Stimulated activated CD8-positive, alpha-beta memory T cell treated with anti-CD3 and anti-CD28 coated beads, Interleukin-4, amount 100 ng/mL, for 4 hours (primary cell): ENCODE measurements around the gene SIRT7.

Source experiments
- DNase-seq, 2 donors: peaks; one replicate each; pipeline ENCODE4 v3.0.0-alpha.2; 2020; ENCODE audit warnings: low read depth in 2 of 2, low spot score in 1 of 2

The SIRT7 gene

DNA sequence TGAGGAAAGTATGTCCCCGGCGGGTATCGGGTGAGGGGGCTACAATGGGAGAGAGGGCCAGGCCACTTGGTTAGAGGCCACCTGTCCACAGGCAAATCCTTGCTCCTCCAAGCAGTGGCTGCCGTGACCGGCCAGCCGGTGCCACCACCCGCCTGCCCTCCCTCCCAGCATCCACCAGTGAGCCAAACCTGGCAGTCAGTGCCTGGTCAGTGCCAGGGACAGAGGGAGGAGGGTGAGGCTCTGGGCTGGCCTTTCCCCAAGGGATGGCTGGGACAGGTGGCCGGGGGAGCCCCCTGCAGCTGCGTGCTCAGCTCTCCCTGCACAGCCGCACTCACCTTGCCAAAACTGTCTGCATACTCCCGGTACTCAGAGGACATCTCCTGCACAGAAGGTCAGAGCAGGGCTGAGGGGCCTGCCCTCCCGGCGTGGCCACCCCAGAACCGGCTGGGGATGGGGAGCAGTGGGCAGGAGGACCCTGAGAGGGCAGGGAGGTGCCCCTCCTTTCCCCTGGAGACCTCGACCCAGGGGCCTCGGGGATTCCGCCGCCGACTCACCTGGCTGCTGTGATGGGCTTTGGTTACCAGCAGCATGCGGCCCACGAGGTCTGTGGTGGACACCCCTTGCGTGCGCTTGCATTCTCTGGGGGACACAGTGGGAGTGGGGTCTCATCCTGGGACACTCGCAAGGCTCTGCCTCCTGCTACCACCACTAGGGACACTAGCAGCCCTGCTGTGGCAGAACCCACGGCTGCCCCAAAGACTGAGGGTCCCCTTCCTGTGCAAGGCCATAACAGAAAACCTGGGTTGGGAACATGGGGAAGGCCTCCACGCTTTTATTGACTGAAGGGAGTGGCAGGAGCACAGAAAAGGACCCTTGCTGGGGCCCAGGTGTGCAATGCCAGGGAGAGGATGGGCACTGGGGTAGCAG, 10.5 kb downstream of the SIRT7 start:
- DNase-seq, result no peak

DNA sequence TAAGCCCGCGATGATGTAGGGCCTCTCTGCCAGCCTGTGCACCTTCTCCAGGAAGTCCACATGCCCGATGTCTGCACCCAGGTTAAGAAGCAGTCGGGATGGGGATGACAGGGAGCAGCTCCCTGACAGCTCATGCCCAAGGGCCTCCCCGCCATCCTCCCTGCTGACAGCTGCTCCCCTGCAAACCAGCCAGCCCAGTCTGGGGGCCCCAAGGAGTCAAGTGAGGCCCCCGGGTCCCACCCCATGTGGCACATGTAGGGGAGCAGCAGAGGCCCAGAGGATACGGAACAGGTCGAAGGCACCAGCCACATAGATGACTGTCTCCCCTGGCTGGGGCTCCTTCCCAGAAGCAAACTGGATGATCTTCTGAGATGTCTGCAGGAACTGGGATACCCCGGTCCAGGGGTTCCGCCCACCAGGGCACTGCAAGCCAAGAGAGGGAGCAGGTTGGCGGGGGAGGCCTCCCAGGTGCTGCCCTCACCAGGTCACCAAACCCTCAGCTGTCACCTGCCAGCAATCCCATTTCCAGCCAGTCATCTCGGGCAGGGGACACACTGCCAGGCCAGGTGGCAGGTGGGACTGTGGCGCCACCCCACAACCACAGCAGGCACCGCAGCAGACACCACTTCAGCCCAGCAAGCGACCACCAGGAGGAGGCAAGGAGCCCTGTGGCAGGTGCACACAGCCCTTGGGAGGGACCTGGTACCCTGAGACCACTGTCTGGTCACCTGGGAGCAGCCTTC, 11.3 kb downstream of the SIRT7 start:
- DNase-seq, result no peak

DNA sequence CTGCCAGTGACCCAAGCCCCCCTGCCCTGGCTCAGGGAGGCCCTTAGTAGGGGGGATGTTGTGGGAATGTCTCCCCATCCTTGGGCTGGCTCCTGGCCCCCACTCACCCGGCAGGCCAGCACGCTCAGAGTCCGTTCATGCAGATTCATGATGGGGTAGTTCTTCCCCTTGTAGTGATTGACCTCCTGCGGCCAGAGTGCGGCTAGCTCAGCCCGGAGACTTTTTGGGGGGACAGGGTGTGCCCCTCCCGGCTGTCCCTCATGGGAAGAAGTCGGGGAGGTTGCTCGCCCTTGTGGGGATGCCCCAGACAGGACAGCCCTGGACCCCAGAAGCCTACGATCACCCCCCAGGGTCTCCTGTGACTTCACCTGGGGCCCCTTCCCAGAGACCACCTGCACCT, 12.0 kb downstream of the SIRT7 start:
- DNase-seq, result no peak

DNA sequence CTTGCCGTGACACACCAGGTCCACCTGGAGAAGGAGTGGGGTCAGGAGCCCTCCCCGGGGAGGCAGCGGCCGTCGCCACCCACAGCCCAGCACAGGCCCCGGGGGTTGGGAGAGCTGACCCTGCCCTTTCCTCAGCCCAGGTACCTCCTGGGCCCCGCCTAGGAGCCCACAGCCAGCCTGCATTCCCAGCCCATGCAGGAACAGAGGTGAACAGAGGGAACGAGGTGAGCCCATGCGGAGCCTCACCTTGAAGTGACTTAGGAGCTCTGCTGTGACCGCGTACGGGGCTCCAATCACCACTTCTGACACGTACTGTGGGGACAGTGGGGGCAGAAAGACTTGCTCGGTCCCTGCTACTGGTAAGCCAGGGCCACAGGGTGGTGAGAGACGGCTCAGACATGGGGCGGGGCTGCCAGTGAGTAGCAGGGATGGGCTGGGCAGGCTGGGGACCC, 12.5 kb downstream of the SIRT7 start:
- no peak for DNase-seq

GRCh38 chr17:81904600-81905423, 13.2 kb downstream of the SIRT7 start:
- DNase-seq, result no peak

DNA sequence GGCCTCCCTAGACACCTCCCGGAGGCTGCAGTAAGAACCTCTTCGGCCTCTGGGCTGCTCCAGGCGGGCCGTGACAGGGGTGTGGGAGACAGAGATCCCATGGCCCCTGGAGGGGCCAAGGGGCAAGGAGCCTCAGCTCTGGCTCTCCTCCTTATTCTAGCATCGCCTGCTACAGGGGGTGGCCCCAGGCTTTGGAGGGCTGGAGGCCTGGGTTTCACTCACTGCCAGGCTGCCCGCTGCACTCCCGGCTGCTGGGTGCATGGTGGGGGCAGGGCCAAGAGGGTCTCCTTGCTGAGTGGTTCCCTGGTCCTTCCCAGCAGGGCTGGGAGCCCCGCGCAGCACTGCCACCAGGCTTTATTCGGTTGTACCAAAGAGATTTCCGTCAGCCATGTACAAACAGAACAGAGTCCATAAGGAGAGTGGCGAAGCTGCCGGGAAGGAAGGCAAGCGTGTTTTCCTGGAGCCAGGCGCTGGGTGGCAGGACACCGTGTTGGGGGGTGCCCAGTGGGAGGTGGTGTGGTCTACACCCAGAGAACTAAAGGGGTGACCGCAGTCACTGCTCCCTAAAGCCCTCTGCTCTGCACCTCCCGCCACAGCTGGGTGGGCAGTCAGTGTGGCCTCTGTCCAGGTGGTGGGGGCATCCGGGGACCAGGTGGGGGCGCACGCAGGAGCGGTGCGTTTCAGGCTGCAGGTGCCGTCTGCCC, 13.9 kb downstream of the SIRT7 start:
- no peak for DNase-seq

GRCh38 chr17:81903415-81903831, 14.6 kb downstream of the SIRT7 start:
- DNase-seq, result no peak

GRCh38 chr17:81902653-81903414, 15.1 kb downstream of the SIRT7 start:
- no peak for DNase-seq

DNA sequence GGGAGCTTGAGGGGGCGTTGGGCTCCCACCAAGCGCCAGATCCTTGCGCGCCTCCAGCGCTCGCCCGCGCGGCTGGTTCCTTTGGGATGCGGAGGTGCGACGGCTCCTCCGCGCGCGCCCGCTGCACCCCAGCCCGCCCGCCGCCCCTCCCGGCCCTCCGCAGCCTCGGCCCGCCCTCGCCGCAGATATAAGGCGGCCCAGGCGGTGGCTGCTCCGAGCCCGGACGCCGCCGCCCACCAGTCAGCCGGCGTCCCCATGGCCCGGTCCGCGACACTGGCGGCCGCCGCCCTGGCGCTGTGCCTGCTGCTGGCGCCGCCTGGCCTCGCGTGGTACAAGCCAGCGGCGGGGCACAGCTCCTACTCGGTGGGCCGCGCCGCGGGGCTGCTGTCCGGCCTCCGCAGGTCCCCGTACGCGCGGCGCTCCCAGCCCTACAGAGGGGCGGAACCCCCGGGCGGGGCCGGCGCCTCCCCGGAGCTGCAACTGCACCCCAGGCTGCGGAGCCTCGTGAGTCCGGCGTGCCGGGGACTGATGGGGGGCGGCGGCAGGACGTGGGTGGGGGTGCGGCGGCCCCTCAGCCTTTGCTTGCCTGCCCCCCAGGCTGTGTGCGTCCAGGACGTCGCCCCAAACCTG, 15.8 kb downstream of the SIRT7 start, which contains the start of gene NPB:
Gene NPB, plus strand, starts transcription at position 216 of the 630 bp plus-strand sequence. Its CDS starts 40 bp downstream, at position 256.
- no peak for DNase-seq

GRCh38 chr17:81901167-81902022, 16.6 kb downstream of the SIRT7 start:
- no peak for DNase-seq

- DNase-seq, result no peak
Measured at GRCh38 chr17:81900181-81900820, 17.7 kb downstream of the SIRT7 start.

GRCh38 chr17:81899514-81900166, 18.3 kb downstream of the SIRT7 start:
- DNase-seq, result no peak

DNA sequence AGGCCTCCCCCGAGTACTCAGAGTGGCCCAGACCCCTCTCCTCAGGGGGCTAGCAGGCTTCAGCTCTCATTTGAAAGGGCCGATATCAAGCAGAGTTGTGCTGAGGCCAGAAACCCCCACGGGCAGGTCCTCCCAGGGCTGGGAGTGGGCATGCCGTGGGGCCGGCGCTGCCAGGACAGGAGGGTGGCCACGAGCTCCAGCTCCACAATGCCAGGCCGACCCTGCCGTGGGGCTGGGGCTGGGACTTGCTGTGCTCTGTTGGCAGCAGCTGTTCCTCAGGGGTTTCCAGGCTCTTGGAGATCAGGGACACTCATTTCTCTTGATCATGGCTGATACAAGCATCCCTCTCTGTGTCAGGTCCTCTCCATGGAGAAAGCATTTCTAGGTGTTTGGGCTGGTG, 19.1 kb downstream of the SIRT7 start:
- no peak for DNase-seq

DNA sequence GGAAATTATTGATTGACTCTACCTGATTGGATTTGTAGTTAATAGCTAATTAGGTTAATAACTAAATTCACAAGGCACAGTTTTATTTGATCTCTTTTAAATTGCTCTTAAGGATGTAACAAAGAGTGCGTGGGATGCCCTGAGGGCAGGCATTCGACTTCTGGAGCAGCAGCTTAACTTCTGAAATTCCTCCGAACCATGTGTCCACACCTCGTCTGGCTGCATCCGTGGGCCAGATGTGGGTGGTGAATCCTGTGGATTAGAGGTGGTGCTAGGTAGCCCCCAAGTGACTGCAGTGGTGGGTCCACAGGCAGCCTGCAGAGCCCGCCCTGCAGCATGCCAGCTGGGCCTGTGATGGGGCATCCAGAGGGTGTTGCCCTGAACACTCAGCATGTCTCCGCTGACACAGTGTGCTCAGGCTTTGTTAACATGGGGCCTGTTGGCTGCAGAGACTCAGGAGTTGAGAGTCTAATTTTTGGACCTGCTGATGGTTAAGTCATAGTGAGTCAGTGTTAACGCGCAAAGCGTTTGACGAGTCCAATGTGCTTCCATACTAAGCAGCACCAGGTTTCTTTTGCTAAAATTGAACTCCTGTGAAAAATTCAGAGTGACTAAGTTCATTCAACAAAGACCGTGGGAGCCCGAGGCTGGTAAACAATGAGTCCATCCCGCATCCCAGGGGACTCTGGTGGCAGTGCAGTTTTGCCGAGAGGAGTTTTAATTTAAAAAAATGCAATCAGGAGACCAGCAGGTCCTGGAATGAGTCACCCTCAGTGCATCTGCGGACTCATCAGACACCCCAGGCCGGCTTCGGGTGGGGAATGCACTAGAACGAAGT, 19.7 kb downstream of the SIRT7 start:
- DNase-seq, result no peak

GRCh38 chr17:81895400-81895799, 22.6 kb downstream of the SIRT7 start:
- DNase-seq, result no peak

GRCh38 chr17:81891303-81891552, 26.7 kb downstream of the SIRT7 start:
- no peak for DNase-seq
